Uterus (tissue), 4 donors: ENCODE measurements around the gene NIPAL1. TPM values are rescaled to one million over a fixed set of nuclear protein-coding genes. Genes with fewer than 3 reads are reported as not detected.

ENCODE experiments used
- DNase-seq, 2 donors: peaks; one replicate each; pipeline ENCODE4 v3.0.0-alpha.2; 2019 to 2020
- H3K27ac ChIP-seq, 2 donors: fragments of 200-600 bp; sonication (generic); 1 replicate in 1 of 2; 2 replicates in 1 of 2; pipeline ENCODE4 v1.5.1; 2016 to 2018
- H3K27me3 ChIP-seq, 2 donors: fragments of 200-600 bp; sonication (generic); one replicate each; pipeline ENCODE4 v1.5.1; 2018 to 2019; ENCODE audit warnings: control low read depth in 1 of 2
- H3K36me3 ChIP-seq, 2 donors: fragments of 200-600 bp; sonication (generic); one replicate each; pipeline ENCODE4 v1.5.1; 2019; ENCODE audit warnings: control low read depth in 1 of 2
- H3K4me1 ChIP-seq, 2 donors: fragments of 200-600 bp; sonication (generic); one replicate each; pipeline ENCODE4 v1.5.1; 2018 to 2019; ENCODE audit warnings: control low read depth in 1 of 2
- H3K4me3 ChIP-seq, 2 donors: fragments of 200-600 bp; sonication (generic); 1 replicate in 1 of 2; 2 replicates in 1 of 2; pipeline ENCODE4 v1.5.1; 2018 to 2019; ENCODE audit warnings: mild to moderate bottlenecking in 1 of 2
- H3K9me3 ChIP-seq, 2 donors: fragments of 200-600 bp; sonication (generic); one replicate each; pipeline ENCODE4 v1.5.1; 2019; ENCODE audit warnings: control low read depth in 1 of 2
- POLR2A ChIP-seq, 2 donors: fragments of 450-650 bp; IDR thresholded peaks; one replicate each; pipeline ENCODE4 v1.6.1; 2016; ENCODE audit warnings: antibody characterized with exemption in 2 of 2, mild to moderate bottlenecking in 1 of 2, moderate library complexity in 1 of 2
- intact Hi-C: fragments of 100-400 bp; cut with DNase I; formaldehyde crosslinking; loops from one replicate; pipeline ENCODE4 v1.15.1; 2023; ENCODE audit warnings: low total_unique reads
- total RNA-seq, 4 donors: library from RNA; depleted of rRNA in 3 of 4; stranded (reverse); fragments of >200 nt in 3 of 4; gene quantifications; one replicate each; pipeline versions ENCODE4 v1.1.0 to v1.2.4, GENCODE V29; 2014 to 2023
- TF ChIP-seq, protein P1 (sequence below), 4 experiments: fragments of 200-600 bp in 2 of 4; fragments of 450-650 bp in 2 of 4; sonication (generic) in 2 of 4; IDR thresholded peaks; one replicate each; pipeline ENCODE4 v1.5.1; 2016 to 2019; ENCODE audit warnings: antibody characterized with exemption in 4 of 4, mild to moderate bottlenecking in 2 of 4, moderate library complexity in 1 of 4
- donor health status: DM: yes; HTN: yes; CAD: no.

The NIPAL1 gene
- total RNA-seq, 4 donors from 2014 or later, result 0.55 to 1.2 TPM; not detected in 2

DNA sequence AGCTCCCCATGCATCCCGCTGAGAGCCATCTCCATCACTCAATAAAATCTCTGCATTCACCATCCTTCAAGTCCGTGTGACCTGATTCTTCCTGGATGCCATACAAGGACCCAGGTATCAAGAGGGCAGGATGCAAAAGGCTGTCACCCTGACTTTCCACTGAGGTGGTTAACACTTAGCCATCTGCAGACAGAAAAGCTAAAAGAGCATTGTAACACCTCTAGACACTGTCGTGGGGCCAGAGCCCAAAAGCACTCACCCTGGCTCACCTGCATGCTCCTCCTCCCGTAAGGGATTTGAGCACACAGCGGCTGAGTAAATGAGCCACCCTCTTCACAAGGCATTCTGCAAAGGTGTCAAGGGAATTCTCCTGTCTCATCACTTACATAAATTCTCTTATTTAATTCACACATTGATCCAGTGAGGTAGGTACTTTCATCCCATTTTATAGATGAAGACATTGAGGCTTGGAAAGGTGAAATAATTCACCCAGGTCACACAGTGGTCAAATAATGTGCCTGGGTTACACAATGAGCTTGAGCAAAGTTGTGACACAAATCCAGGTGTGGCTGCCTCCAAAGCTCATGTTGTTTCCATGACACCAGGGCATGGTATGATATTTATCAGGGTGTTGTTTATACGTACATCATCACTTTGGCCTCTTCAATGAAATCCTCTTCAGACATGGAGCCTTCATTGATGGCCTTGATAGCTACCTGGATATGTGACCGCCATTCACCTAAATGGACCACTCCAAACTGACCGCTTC lies 69.4 kb downstream of the NIPAL1 start:
- no peak for DNase-seq
- Histone ChIP-seq H3K27ac (no peak overlapping the region), H3K9me3 (no peaks in the 10 kb centered on the region), H3K4me3 (no peak overlapping the region), H3K36me3 (no peaks in the 10 kb centered on the region), H3K4me1 (no peaks in the 10 kb centered on the region), H3K27me3 (no peaks in the 10 kb centered on the region)
- TF ChIP-seq, protein P1, sequence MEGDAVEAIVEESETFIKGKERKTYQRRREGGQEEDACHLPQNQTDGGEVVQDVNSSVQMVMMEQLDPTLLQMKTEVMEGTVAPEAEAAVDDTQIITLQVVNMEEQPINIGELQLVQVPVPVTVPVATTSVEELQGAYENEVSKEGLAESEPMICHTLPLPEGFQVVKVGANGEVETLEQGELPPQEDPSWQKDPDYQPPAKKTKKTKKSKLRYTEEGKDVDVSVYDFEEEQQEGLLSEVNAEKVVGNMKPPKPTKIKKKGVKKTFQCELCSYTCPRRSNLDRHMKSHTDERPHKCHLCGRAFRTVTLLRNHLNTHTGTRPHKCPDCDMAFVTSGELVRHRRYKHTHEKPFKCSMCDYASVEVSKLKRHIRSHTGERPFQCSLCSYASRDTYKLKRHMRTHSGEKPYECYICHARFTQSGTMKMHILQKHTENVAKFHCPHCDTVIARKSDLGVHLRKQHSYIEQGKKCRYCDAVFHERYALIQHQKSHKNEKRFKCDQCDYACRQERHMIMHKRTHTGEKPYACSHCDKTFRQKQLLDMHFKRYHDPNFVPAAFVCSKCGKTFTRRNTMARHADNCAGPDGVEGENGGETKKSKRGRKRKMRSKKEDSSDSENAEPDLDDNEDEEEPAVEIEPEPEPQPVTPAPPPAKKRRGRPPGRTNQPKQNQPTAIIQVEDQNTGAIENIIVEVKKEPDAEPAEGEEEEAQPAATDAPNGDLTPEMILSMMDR (IDR thresholded peaks at IDR 0.05), result no peak
- no peak for TF ChIP-seq POLR2A (IDR thresholded peaks at IDR 0.05)
- intact Hi-C loops, result no loop called here

Other genes starting within 250 kb of the NIPAL1 start
- gene CORIN, start 178.7 kb upstream of the NIPAL1 start, total RNA-seq, result 1 to 10 TPM; 4.8 to 8.5 (median 6.4) TPM
- 10 to 100 TPM in 3 of 4 donors, 1 to 10 TPM in 1; 5.9 to 24.9 (median 19.6) TPM for gene NFXL1, start 102.2 kb upstream of the NIPAL1 start, total RNA-seq
- 1 to 10 TPM in 1 of 4 donors, under 1 TPM in 2, not detected in 1; 0.27 to 4.1 (median 0.55) TPM for gene CNGA1, start 91 bp upstream of the NIPAL1 start, total RNA-seq
- 1 to 10 TPM in 3 of 4 donors, not detected in 1; 1.3 to 6.4 (median 3.1) TPM for gene TXK, start 117.5 kb downstream of the NIPAL1 start, total RNA-seq